H1 (cell line): Measurements from ENCODE around the gene DUS1L. TPM values are rescaled to one million over a fixed set of nuclear protein-coding genes. Genes with fewer than 3 reads are reported as not detected.

Source experiments
- BACH1 ChIP-seq: IDR thresholded peaks from 2 replicates; pipeline ENCODE4 v1.6.1; 2012; ENCODE audit warnings: low read length, improper control_type of control experiment
- CBX5 ChIP-seq: fragments of 300-800, 300-1000 bp; sonication (generic); IDR thresholded peaks from 2 replicates; pipeline ENCODE4 v1.7.1; 2016; ENCODE audit warnings: antibody characterized with exemption, low read length, low read depth
- CBX8 ChIP-seq: fragments of 300-800, 300-1000 bp; sonication (generic); IDR thresholded peaks from 2 replicates; pipeline ENCODE4 v1.7.1; 2016; ENCODE audit warnings: low read depth, low read length, borderline replicate concordance
- POU5F1 ChIP-seq: IDR thresholded peaks from 2 replicates; pipeline ENCODE4 v1.6.1; 2011; ENCODE audit warnings: low read depth, mild to moderate bottlenecking, low read length, moderate library complexity
- RNF2 ChIP-seq: fragments of 200-900, 300-1000 bp; sonication (generic); IDR thresholded peaks from 2 replicates; pipeline ENCODE4 v1.7.1; 2016; ENCODE audit warnings: borderline replicate concordance, low read depth, mild to moderate bottlenecking, antibody characterized with exemption, low read length; ENCODE audit not compliant: poor library complexity, severe bottlenecking; ENCODE audit errors: missing control alignments
- SIRT6 ChIP-seq: IDR thresholded peaks from one replicate; pipeline ENCODE4 v1.7.1; 2012; ENCODE audit warnings: low read length, inconsistent platforms
- polyA plus RNA-seq, 7 experiments: library from polyadenylated mRNA; depleted of rRNA in 3 of 7; stranded (reverse) in 5 of 7; unstranded in 2 of 7; fragments of >200 nt in 5 of 7; fragments of 200-250 nt in 2 of 7; gene quantifications; 1 replicate in 5 of 7; 2 replicates in 1 of 7; 4 replicates in 1 of 7; pipeline versions ENCODE4 v1.2.1 to v1.2.3, GENCODE V29; 2011 to 2013; ENCODE audit warnings: missing spikeins in 2 of 7, mixed read lengths in 2 of 7
- total RNA-seq: library from RNA; stranded (reverse); fragmentation: NEBNext Ultra II Directional; extraction: Animal tissue kit (Norgen Biotek cat#: 25700); gene quantifications from 2 replicates; pipeline ENCODE4 v1.2.1, GENCODE V29; 2021
- TF ChIP-seq, protein P1 (sequence below): fragments of 300-600 bp; sonication (generic); IDR thresholded peaks from 2 replicates; pipeline ENCODE4 v1.7.1; 2012; ENCODE audit warnings: low read length, moderate library complexity, mild to moderate bottlenecking, inconsistent platforms; ENCODE audit not compliant: insufficient replicate concordance
- TF ChIP-seq, protein P2 (sequence below): IDR thresholded peaks from 2 replicates; pipeline ENCODE4 v1.6.1; 2011; ENCODE audit warnings: low read length, improper control_type of control experiment

Gene DUS1L
- total and polyA plus RNA-seq, 2 of the 8 experiments (the other 6 are each of a cell fraction or from before 2014, with no cell fraction given), result 34.5 to 69.1 TPM

DNA sequence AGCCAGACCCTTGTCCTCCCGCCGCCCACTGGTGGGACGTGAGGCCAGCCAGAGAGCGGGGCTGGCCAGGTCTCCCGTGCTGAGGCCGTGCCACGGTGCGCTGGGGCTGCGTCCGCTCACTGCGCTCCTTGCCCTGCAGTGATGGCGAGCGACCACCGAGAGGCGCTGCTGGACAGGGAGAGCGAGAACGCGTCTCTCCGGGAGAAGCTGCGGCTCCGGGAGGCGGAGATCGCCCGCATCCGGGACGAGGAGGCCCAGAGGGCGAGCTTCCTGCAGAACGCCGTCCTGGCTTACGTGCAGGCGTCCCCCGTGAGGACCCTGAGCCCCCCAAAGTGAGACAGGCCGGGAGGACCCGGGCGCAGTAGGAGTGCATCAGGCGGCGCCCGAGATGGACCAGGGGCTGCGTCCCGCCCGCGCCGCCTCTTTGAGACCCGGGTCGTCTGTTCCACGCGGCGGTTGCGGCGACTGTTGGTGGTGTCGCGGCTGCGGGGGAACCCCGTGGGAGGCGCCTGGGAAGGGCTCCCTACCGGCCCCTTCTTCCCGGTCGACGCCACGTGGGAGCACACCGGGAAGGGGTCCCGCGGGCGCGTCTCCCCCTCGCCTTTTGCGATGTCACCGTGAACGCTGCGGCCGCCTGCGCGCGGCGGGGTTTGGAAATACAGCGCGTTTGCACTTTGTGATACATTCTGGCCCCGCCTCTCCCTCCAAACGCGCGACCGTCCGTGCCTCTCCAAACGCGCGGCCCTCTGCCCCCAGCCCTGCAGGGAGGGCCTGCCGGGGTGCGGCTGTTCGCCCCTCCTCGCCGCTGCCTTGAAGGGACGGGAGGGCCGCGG, 34.9 kb downstream of the DUS1L start (continued):
- TF ChIP-seq, protein P1, sequence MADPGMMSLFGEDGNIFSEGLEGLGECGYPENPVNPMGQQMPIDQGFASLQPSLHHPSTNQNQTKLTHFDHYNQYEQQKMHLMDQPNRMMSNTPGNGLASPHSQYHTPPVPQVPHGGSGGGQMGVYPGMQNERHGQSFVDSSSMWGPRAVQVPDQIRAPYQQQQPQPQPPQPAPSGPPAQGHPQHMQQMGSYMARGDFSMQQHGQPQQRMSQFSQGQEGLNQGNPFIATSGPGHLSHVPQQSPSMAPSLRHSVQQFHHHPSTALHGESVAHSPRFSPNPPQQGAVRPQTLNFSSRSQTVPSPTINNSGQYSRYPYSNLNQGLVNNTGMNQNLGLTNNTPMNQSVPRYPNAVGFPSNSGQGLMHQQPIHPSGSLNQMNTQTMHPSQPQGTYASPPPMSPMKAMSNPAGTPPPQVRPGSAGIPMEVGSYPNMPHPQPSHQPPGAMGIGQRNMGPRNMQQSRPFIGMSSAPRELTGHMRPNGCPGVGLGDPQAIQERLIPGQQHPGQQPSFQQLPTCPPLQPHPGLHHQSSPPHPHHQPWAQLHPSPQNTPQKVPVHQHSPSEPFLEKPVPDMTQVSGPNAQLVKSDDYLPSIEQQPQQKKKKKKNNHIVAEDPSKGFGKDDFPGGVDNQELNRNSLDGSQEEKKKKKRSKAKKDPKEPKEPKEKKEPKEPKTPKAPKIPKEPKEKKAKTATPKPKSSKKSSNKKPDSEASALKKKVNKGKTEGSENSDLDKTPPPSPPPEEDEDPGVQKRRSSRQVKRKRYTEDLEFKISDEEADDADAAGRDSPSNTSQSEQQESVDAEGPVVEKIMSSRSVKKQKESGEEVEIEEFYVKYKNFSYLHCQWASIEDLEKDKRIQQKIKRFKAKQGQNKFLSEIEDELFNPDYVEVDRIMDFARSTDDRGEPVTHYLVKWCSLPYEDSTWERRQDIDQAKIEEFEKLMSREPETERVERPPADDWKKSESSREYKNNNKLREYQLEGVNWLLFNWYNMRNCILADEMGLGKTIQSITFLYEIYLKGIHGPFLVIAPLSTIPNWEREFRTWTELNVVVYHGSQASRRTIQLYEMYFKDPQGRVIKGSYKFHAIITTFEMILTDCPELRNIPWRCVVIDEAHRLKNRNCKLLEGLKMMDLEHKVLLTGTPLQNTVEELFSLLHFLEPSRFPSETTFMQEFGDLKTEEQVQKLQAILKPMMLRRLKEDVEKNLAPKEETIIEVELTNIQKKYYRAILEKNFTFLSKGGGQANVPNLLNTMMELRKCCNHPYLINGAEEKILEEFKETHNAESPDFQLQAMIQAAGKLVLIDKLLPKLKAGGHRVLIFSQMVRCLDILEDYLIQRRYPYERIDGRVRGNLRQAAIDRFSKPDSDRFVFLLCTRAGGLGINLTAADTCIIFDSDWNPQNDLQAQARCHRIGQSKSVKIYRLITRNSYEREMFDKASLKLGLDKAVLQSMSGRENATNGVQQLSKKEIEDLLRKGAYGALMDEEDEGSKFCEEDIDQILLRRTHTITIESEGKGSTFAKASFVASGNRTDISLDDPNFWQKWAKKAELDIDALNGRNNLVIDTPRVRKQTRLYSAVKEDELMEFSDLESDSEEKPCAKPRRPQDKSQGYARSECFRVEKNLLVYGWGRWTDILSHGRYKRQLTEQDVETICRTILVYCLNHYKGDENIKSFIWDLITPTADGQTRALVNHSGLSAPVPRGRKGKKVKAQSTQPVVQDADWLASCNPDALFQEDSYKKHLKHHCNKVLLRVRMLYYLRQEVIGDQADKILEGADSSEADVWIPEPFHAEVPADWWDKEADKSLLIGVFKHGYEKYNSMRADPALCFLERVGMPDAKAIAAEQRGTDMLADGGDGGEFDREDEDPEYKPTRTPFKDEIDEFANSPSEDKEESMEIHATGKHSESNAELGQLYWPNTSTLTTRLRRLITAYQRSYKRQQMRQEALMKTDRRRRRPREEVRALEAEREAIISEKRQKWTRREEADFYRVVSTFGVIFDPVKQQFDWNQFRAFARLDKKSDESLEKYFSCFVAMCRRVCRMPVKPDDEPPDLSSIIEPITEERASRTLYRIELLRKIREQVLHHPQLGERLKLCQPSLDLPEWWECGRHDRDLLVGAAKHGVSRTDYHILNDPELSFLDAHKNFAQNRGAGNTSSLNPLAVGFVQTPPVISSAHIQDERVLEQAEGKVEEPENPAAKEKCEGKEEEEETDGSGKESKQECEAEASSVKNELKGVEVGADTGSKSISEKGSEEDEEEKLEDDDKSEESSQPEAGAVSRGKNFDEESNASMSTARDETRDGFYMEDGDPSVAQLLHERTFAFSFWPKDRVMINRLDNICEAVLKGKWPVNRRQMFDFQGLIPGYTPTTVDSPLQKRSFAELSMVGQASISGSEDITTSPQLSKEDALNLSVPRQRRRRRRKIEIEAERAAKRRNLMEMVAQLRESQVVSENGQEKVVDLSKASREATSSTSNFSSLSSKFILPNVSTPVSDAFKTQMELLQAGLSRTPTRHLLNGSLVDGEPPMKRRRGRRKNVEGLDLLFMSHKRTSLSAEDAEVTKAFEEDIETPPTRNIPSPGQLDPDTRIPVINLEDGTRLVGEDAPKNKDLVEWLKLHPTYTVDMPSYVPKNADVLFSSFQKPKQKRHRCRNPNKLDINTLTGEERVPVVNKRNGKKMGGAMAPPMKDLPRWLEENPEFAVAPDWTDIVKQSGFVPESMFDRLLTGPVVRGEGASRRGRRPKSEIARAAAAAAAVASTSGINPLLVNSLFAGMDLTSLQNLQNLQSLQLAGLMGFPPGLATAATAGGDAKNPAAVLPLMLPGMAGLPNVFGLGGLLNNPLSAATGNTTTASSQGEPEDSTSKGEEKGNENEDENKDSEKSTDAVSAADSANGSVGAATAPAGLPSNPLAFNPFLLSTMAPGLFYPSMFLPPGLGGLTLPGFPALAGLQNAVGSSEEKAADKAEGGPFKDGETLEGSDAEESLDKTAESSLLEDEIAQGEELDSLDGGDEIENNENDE, result no peak
- TF ChIP-seq, protein P2, sequence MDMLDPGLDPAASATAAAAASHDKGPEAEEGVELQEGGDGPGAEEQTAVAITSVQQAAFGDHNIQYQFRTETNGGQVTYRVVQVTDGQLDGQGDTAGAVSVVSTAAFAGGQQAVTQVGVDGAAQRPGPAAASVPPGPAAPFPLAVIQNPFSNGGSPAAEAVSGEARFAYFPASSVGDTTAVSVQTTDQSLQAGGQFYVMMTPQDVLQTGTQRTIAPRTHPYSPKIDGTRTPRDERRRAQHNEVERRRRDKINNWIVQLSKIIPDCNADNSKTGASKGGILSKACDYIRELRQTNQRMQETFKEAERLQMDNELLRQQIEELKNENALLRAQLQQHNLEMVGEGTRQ, result peak; percentile 24; the same call in 1 of the 2 replicates
- TF ChIP-seq CBX8 (no peak), POU5F1 (no peak), CBX5 (no peak), RNF2 (no peak), BACH1 (peak; percentile 71; the same call in 1 of the 2 replicates), SIRT6 (no peak)
